ENCODE data around the gene RXFP4. TPM values are rescaled to one million over a fixed set of nuclear protein-coding genes. Genes with fewer than 3 reads are reported as not detected.
"Not testable (repeated sequence)": the region's sequence is repeated elsewhere in the genome, so short reads cannot be mapped to it uniquely, and the experiment has no call there.

Gene RXFP4
- total RNA-seq, 1 donor from 2014 or later: not detected

GRCh38 chr1:155919801-155920200 lies 21.6 kb upstream of the RXFP4 start:
- H3K27ac ChIP-seq: no peak overlapping the region
- H3K36me3 ChIP-seq: peaks cover 96 to 97% of the 10 kb centered on the region in 2 donors
- H3K27me3 ChIP-seq: no peaks in the 10 kb centered on the region
- no peaks in the 10 kb centered on the region for H3K4me1 ChIP-seq
- TF ChIP-seq CTCF (IDR thresholded peaks at IDR 0.05): no peak
- H3K9me3 ChIP-seq: no peaks in the 10 kb centered on the region
- H3K4me3 ChIP-seq: no peak overlapping the region
- intact Hi-C loops (cut with DNase I): no loop called here
- no peak for DNase-seq (ENCODE audit: low spot score in 2 of 2)

- TF ChIP-seq CTCF (IDR thresholded peaks at IDR 0.05): no peak
- no peak for DNase-seq (ENCODE audit: low spot score in 2 of 2)
- intact Hi-C loops (cut with DNase I): no loop called here
- H3K9me3 ChIP-seq: no peaks in the 10 kb centered on the region
- no peak overlapping the region for H3K4me3 ChIP-seq
- no peaks in the 10 kb centered on the region for H3K27me3 ChIP-seq
- H3K27ac ChIP-seq: no peak overlapping the region
- H3K4me1 ChIP-seq: no peaks in the 10 kb centered on the region
- H3K36me3 ChIP-seq: peaks cover 96 to 99% of the 10 kb centered on the region in 2 donors
These were observed 20.7 kb upstream of the RXFP4 start for GRCh38 chr1:155920717-155921116.

- H3K27me3 ChIP-seq: no peaks in the 10 kb centered on the region
- intact Hi-C loops (cut with DNase I): no loop called here
- H3K4me1 ChIP-seq: no peaks in the 10 kb centered on the region
- no peaks in the 10 kb centered on the region for H3K9me3 ChIP-seq
- DNase-seq (ENCODE audit: low spot score in 2 of 2): no peak
- H3K4me3 ChIP-seq: no peak overlapping the region
- H3K27ac ChIP-seq: no peak overlapping the region
- no peak for TF ChIP-seq CTCF (IDR thresholded peaks at IDR 0.05)
- H3K36me3 ChIP-seq: peaks cover 95 to 97% of the 10 kb centered on the region in 2 donors
These were observed 15.9 kb upstream of the RXFP4 start for GRCh38 chr1:155925506-155925905.

- H3K27ac ChIP-seq: no peak overlapping the region
- H3K4me3 ChIP-seq: no peak overlapping the region
- no peaks in the 10 kb centered on the region for H3K27me3 ChIP-seq
- TF ChIP-seq CTCF (IDR thresholded peaks at IDR 0.05): no peak
- DNase-seq (ENCODE audit: low spot score in 2 of 2): no peak
- H3K4me1 ChIP-seq: peaks cover 18 to 31% of the 10 kb centered on the region in 2 donors
- H3K9me3 ChIP-seq: no peaks in the 10 kb centered on the region
- H3K36me3 ChIP-seq: peaks cover 78 to 87% of the 10 kb centered on the region in 2 donors
- intact Hi-C loops (cut with DNase I): no loop called here
These were observed 12.4 kb upstream of the RXFP4 start for GRCh38 chr1:155929057-155929456.

- intact Hi-C loops (cut with DNase I): loop anchor here (10.0 kb wide), 1 partner anchor 124 kb away; the partner anchor contains the start of genes LAMTOR2 and UBQLN4
- Histone ChIP-seq H3K36me3 (peaks cover 61 to 70% of the 10 kb centered on the region in 2 donors), H3K4me3 (peak overlapping the region; percentile 34 to 82), H3K27ac (peak overlapping the region; percentile 13 to 28), H3K4me1 (peaks cover 18 to 31% of the 10 kb centered on the region in 2 donors)
- DNase-seq (ENCODE audit: low spot score in 2 of 2); H3K27me3 ChIP-seq; H3K9me3 ChIP-seq: not testable (repeated sequence)
These were observed 10.7 kb upstream of the RXFP4 start for GRCh38 chr1:155930725-155931124.

GRCh38 chr1:155931332-155932038 lies 10.0 kb upstream of the RXFP4 start:
- Histone ChIP-seq H3K27me3 (no peaks in the 10 kb centered on the region), H3K9me3 (no peaks in the 10 kb centered on the region), H3K27ac (peak overlapping the region; percentile 22 to 28), H3K36me3 (peaks cover 54 to 63% of the 10 kb centered on the region in 2 donors), H3K4me3 (peak overlapping the region; percentile 34 to 82), H3K4me1 (peaks cover 18 to 31% of the 10 kb centered on the region in 2 donors)
- no peak for TF ChIP-seq CTCF (IDR thresholded peaks at IDR 0.05)
- no peak for DNase-seq (ENCODE audit: low spot score in 2 of 2)
- intact Hi-C loops (cut with DNase I): loop anchor here (10.0 kb wide), 1 partner anchor 123 kb away; the partner anchor contains the start of genes LAMTOR2 and UBQLN4

All from ascending aorta (tissue), 2 donors.